PFSK-1 (cell line): ENCODE data around the gene ATXN7L1.

Source experiments
- POLR2AphosphoS5 ChIP-seq: IDR thresholded peaks from 2 replicates; pipeline ENCODE4 v1.6.1; 2012; ENCODE audit warnings: low read depth, mild to moderate bottlenecking, control low read depth, low read length, moderate library complexity
- SIN3A ChIP-seq: IDR thresholded peaks from 2 replicates; pipeline ENCODE4 v1.6.1; 2012; ENCODE audit warnings: mild to moderate bottlenecking, low read length, moderate library complexity, borderline replicate concordance; ENCODE audit not compliant: insufficient read depth
- TF ChIP-seq, protein P1 (sequence below), 2 experiments: IDR thresholded peaks; 2 replicates each; pipeline versions ENCODE4 v1.6.1 to v1.8.0; 2011 to 2012; ENCODE audit warnings: low read depth in 2 of 2, low read length in 2 of 2, control low read depth in 1 of 2, inconsistent platforms in 1 of 2, mild to moderate bottlenecking in 1 of 2, moderate library complexity in 1 of 2; ENCODE audit not compliant: insufficient read depth in 1 of 2

DNA sequence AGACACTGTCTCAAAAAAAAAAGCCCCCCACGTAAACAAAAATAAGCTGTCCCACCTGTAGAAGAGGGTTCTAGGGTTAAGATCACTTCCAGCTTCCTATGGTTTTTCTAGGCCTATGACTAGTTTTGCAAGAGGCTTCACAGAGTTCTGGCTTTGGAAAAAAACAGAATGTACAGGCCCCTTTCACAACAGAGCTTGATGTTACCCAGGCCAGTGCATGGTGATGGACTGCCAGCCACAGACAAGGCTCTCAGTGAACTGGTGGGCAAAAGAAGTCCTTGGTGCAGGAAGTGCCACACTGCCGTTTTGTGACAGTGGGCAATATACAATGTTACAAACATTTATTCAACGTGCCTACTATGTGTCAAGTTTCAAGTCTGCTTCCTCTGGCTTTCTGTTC, 276.8 kb downstream of the ATXN7L1 start:
- TF ChIP-seq POLR2AphosphoS5 (no peak), SIN3A (no peak)
- TF ChIP-seq, protein P1, sequence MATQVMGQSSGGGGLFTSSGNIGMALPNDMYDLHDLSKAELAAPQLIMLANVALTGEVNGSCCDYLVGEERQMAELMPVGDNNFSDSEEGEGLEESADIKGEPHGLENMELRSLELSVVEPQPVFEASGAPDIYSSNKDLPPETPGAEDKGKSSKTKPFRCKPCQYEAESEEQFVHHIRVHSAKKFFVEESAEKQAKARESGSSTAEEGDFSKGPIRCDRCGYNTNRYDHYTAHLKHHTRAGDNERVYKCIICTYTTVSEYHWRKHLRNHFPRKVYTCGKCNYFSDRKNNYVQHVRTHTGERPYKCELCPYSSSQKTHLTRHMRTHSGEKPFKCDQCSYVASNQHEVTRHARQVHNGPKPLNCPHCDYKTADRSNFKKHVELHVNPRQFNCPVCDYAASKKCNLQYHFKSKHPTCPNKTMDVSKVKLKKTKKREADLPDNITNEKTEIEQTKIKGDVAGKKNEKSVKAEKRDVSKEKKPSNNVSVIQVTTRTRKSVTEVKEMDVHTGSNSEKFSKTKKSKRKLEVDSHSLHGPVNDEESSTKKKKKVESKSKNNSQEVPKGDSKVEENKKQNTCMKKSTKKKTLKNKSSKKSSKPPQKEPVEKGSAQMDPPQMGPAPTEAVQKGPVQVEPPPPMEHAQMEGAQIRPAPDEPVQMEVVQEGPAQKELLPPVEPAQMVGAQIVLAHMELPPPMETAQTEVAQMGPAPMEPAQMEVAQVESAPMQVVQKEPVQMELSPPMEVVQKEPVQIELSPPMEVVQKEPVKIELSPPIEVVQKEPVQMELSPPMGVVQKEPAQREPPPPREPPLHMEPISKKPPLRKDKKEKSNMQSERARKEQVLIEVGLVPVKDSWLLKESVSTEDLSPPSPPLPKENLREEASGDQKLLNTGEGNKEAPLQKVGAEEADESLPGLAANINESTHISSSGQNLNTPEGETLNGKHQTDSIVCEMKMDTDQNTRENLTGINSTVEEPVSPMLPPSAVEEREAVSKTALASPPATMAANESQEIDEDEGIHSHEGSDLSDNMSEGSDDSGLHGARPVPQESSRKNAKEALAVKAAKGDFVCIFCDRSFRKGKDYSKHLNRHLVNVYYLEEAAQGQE (IDR thresholded peaks at IDR 0.05; ENCODE audit: insufficient read depth in 1 of 2, low read depth in 2 of 2, low read length in 2 of 2): no peak
